Ishikawa (cell line): ENCODE data around the gene TXNRD1.

Experiments used
- CEBPB ChIP-seq: IDR thresholded peaks from 2 replicates; pipeline ENCODE4 v1.6.1; 2012
- CREB1 ChIP-seq: IDR thresholded peaks from 2 replicates; pipeline ENCODE4 v1.6.1; 2012; ENCODE audit warnings: low read depth
- EGR1 ChIP-seq: IDR thresholded peaks from 2 replicates; pipeline ENCODE4 v1.6.1; 2012
- EP300 ChIP-seq: IDR thresholded peaks from 2 replicates; pipeline ENCODE4 v1.6.1; 2012; ENCODE audit warnings: borderline replicate concordance
- FOXM1 ChIP-seq: IDR thresholded peaks from 2 replicates; pipeline ENCODE4 v1.6.1; 2012; ENCODE audit warnings: low read depth, borderline replicate concordance
- MAX ChIP-seq: IDR thresholded peaks from 2 replicates; pipeline ENCODE4 v1.6.1; 2012
- NFIC ChIP-seq: IDR thresholded peaks from 2 replicates; pipeline ENCODE4 v1.6.1; 2012
- RAD21 ChIP-seq: IDR thresholded peaks from 2 replicates; pipeline ENCODE4 v1.6.1; 2012; ENCODE audit warnings: low read depth
- REST ChIP-seq: IDR thresholded peaks from 2 replicates; pipeline ENCODE4 v1.6.1; 2012; ENCODE audit warnings: low read depth, mild to moderate bottlenecking
- TAF1 ChIP-seq: IDR thresholded peaks from 2 replicates; pipeline ENCODE4 v1.6.1; 2012; ENCODE audit warnings: low read depth, mild to moderate bottlenecking
- TCF12 ChIP-seq: IDR thresholded peaks from 2 replicates; pipeline ENCODE4 v1.6.1; 2012; ENCODE audit warnings: low read depth
- TEAD4 ChIP-seq: IDR thresholded peaks from 2 replicates; pipeline ENCODE4 v1.6.1; 2012
- YY1 ChIP-seq: IDR thresholded peaks from 2 replicates; pipeline ENCODE4 v1.6.1; 2012; ENCODE audit warnings: low read depth
- ZBTB7A ChIP-seq: IDR thresholded peaks from 2 replicates; pipeline ENCODE4 v1.6.1; 2012; ENCODE audit warnings: low read depth

DNA sequence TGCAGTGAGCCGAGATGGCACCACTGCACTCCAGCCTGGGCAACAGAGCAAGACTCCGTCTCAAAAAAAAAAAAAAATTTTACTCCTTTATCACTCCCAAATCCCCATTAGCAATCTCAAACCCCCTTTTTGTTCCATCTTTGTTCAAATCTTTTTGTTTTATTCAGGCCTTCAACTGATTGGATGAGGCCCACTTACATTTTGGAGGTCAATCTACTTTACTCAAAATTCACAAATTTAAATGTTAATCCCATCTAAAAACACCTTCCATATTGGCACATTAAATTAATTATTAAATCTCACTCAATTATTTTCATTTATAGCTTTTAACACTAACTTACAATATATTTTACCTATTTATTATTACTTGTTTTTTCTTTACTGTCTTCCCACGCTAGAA is 27.0 kb upstream of the TXNRD1 start:
- TF ChIP-seq ZBTB7A (no peak), REST (no peak), TEAD4 (no peak), TCF12 (no peak), CEBPB (no peak), YY1 (no peak), CREB1 (no peak), NFIC (no peak), FOXM1 (no peak), EGR1 (no peak), EP300 (no peak), TAF1 (no peak), RAD21 (no peak), MAX (no peak)
